GM12878 (cell line): ENCODE results near the gene LTC4S. TPM values are rescaled to one million over a fixed set of nuclear protein-coding genes. Genes with fewer than 3 reads are reported as not detected.

Experiments used
- BACH1 ChIP-seq: fragments of 450-650 bp; IDR thresholded peaks from 2 replicates; pipeline ENCODE4 v1.6.1; 2017; ENCODE audit warnings: mild to moderate bottlenecking, borderline replicate concordance
- BCL11A ChIP-seq: IDR thresholded peaks from 2 replicates; pipeline ENCODE4 v1.6.1; 2011; ENCODE audit warnings: low read depth, low read length
- CBX5 ChIP-seq: sonication (generic); IDR thresholded peaks from 2 replicates; pipeline ENCODE4 v1.6.1; 2016; ENCODE audit warnings: low read depth, moderate library complexity, mild to moderate bottlenecking, inconsistent platforms
- CHD4 ChIP-seq: fragments of 200-600 bp; sonication (generic); IDR thresholded peaks from 2 replicates; pipeline ENCODE4 v1.6.1; 2016; ENCODE audit warnings: mild to moderate bottlenecking
- CREB1 ChIP-seq: IDR thresholded peaks from 2 replicates; pipeline ENCODE4 v1.6.1; 2012; ENCODE audit warnings: low read depth, mild to moderate bottlenecking, inconsistent platforms
- KDM1A ChIP-seq: fragments of 200-600 bp; sonication (generic); IDR thresholded peaks from 2 replicates; pipeline ENCODE4 v1.6.1; 2016; ENCODE audit warnings: borderline replicate concordance
- MAX ChIP-seq: IDR thresholded peaks from 2 replicates; pipeline ENCODE4 v1.6.1; 2012; ENCODE audit warnings: low read depth, low read length, improper control_type of control experiment
- MYB ChIP-seq: fragments of 150-350 bp; IDR thresholded peaks from 2 replicates; pipeline ENCODE4 v1.6.1; 2014; ENCODE audit warnings: mild to moderate bottlenecking, low read depth, low read length, borderline replicate concordance
- MYC ChIP-seq: IDR thresholded peaks from 2 replicates; pipeline ENCODE4 v1.6.1; 2011; ENCODE audit warnings: mild to moderate bottlenecking, low read length, moderate library complexity, inconsistent platforms; ENCODE audit not compliant: insufficient read depth, insufficient replicate concordance, insufficient read length, severe bottlenecking
- NR2C1 ChIP-seq: fragments of 450-650 bp; IDR thresholded peaks from 2 replicates; pipeline ENCODE4 v1.6.1; 2017; ENCODE audit warnings: antibody characterized with exemption, mild to moderate bottlenecking, moderate library complexity
- PBX3 ChIP-seq: IDR thresholded peaks from 2 replicates; pipeline ENCODE4 v1.6.1; 2011; ENCODE audit warnings: mild to moderate bottlenecking, low read depth, low read length, moderate library complexity; ENCODE audit not compliant: insufficient replicate concordance
- PML ChIP-seq: IDR thresholded peaks from 2 replicates; pipeline ENCODE4 v1.6.1; 2012; ENCODE audit warnings: low read length, inconsistent platforms
- POLR2A ChIP-seq: IDR thresholded peaks from 2 replicates; pipeline ENCODE4 v1.6.1; 2011; ENCODE audit warnings: low read depth, mild to moderate bottlenecking, low read length
- SIN3A ChIP-seq: IDR thresholded peaks from 2 replicates; pipeline ENCODE4 v1.6.1; 2012; ENCODE audit warnings: low read depth, low read length, improper control_type of control experiment
- TAF1 ChIP-seq: IDR thresholded peaks from 2 replicates; pipeline ENCODE4 v1.6.1; 2011; ENCODE audit warnings: mild to moderate bottlenecking, low read depth, low read length, borderline replicate concordance
- TARDBP ChIP-seq: IDR thresholded peaks from 2 replicates; pipeline ENCODE4 v1.6.1; 2016; ENCODE audit warnings: borderline replicate concordance
- YY1 ChIP-seq: IDR thresholded peaks from 2 replicates; pipeline ENCODE4 v1.6.1; 2011; ENCODE audit warnings: low read depth, mild to moderate bottlenecking, low read length
- ZBTB11 ChIP-seq: fragments of 450-650 bp; formaldehyde crosslinking; IDR thresholded peaks from 2 replicates; pipeline ENCODE4 v1.5.0; 2022; ENCODE audit warnings: mild to moderate bottlenecking, missing genetic modification characterization
- ZBTB4 ChIP-seq: fragments of 450-650 bp; formaldehyde crosslinking; IDR thresholded peaks from 2 replicates; pipeline ENCODE4 v1.4.0; 2022; ENCODE audit warnings: mild to moderate bottlenecking, moderate library complexity
- ZNF274 ChIP-seq: IDR thresholded peaks from one replicate; pipeline ENCODE4 v1.8.0; 2011; ENCODE audit not compliant: insufficient read length, insufficient read depth
- ZNF384 ChIP-seq: IDR thresholded peaks from 2 replicates; pipeline ENCODE4 v1.6.1; 2012; ENCODE audit warnings: low read depth, mild to moderate bottlenecking, low read length, improper control_type of control experiment, borderline replicate concordance
- ZSCAN29 ChIP-seq: fragments of 450-650 bp; IDR thresholded peaks from 2 replicates; pipeline ENCODE4 v1.6.1; 2017; ENCODE audit warnings: mild to moderate bottlenecking, moderate library complexity
- polyA plus RNA-seq, 11 experiments: library from polyadenylated mRNA; depleted of rRNA in 4 of 11; unstranded in 6 of 11; stranded (reverse) in 5 of 11; fragments of >200 nt; fragmentation: Nextera tagmentation in 4 of 11; fragmentation: Illumina TruSeq in 1 of 11; extraction: Ambion mirVana in 4 of 11; extraction: Trizol in 1 of 11; gene quantifications; 1 replicate in 1 of 11; 2 replicates in 10 of 11; pipeline versions ENCODE4 v1.2.1 to v1.2.3, GENCODE V29; 2011 to 2016; ENCODE audit warnings: inconsistent platforms in 2 of 11, missing spikeins in 2 of 11, low read depth in 1 of 11
- total RNA-seq, 4 experiments: library from RNA; depleted of rRNA in 3 of 4; stranded (reverse); fragments of >200 nt in 3 of 4; fragmentation: Illumina TruSeq in 1 of 4; extraction: Trizol in 1 of 4; gene quantifications; 2 replicates each; pipeline versions ENCODE4 v1.2.1 to v1.2.3, GENCODE V29; 2013 to 2021

Gene LTC4S
- total and polyA plus RNA-seq, 10 of the 15 experiments (the other 5 are each of a cell fraction or from before 2014, with no cell fraction given): 0.78 to 3.6 (median 1.8) TPM; not detected in 5

- no peak for TF ChIP-seq CBX5
- TF ChIP-seq POLR2A: peak; percentile 2; the same call in 1 of the 2 replicates
- TF ChIP-seq SIN3A: peak; percentile 28
- TF ChIP-seq ZBTB11 (CRISPR knock-in tag): no peak
- TF ChIP-seq CREB1: no peak
- TF ChIP-seq NR2C1: no peak
- TF ChIP-seq ZNF384: no peak
- TF ChIP-seq MAX: peak; percentile 91
- TF ChIP-seq YY1: no peak
- peak; percentile 71 for TF ChIP-seq ZBTB4 (CRISPR knock-in tag)
- TF ChIP-seq ZSCAN29: no peak
- no peak for TF ChIP-seq MYB
- TF ChIP-seq CHD4: no peak
- no peak for TF ChIP-seq PML
- no peak for TF ChIP-seq TAF1
- no peak for TF ChIP-seq TARDBP
- TF ChIP-seq BCL11A: no peak
- TF ChIP-seq MYC: no peak
- TF ChIP-seq PBX3: no peak
- no peak for TF ChIP-seq KDM1A
- TF ChIP-seq BACH1: peak; percentile 99
- no peak for TF ChIP-seq ZNF274
Observed at GRCh38 chr5:179819296-179820126, 25.7 kb downstream of the LTC4S start (continued).
